DMS153 treated with DMSO at 0.1 percent for 48 hours (cell line): ENCODE results near the gene SKP1.
"Not testable (repeated sequence)": the region's sequence is repeated elsewhere in the genome, so short reads cannot be mapped to it uniquely, and the experiment has no call there.

ENCODE experiments used
- DNase-seq: peaks from one replicate; lab custom pipeline; 2025; ENCODE audit not compliant: unreplicated experiment; lab: John Stamatoyannopoulos, UW

The SKP1 gene

GRCh38 chr5:134177369-134178095, 782 bp upstream of the SKP1 start:
- DNase-seq = no peak

DNA sequence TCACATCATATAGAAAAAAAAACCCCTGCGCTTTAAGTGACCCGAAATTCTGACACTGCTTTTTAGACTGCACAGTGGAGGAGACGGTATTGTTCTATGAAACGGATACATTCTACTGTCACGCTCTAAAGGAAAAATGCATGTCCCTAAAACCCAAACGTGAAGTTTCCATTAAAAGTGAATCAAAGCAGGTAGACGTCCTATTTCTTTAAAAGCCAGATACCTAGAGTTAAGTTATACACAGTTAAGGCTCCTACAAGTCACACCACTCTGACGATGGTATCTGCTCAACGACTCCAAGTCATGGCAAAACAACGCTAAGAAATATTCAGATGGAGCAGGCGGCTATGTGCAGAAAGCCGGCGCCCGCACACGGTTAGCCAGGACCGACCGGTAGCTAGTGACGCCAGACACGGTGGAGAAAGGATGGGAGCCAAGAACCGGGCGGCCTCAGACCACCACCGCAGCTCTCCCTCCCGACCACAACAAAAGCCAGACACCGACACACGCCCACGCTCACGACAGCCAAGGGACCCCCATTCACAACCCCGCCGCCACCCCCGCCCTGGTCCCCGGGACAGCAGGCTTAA, 734 bp downstream of the SKP1 start:
- DNase-seq = no peak

- DNase-seq = no peak
Measured at GRCh38 chr5:134174841-134175839, 1.6 kb downstream of the SKP1 start.

- DNase-seq = no peak
Measured at GRCh38 chr5:134171972-134172371, 4.8 kb downstream of the SKP1 start.

DNA sequence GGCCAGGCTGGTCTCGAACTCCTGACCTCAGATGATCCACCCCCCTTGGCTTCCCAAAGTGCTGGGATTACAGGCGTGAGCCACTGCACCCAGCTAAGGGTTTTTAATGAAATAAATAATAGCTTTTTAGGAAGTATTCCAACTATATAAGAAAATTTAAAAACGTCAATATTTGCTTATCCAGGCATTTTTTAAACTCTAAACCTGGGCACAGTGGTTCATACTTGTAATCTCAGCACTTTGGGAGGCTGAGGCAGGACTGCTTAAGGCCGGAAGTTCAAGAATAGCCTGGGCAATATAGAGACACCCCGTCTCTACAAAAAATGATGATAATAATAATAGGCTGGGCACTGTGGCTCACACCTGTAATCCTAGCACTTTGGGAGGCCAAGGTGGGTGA, 14.2 kb downstream of the SKP1 start:
- no peak for DNase-seq

DNA sequence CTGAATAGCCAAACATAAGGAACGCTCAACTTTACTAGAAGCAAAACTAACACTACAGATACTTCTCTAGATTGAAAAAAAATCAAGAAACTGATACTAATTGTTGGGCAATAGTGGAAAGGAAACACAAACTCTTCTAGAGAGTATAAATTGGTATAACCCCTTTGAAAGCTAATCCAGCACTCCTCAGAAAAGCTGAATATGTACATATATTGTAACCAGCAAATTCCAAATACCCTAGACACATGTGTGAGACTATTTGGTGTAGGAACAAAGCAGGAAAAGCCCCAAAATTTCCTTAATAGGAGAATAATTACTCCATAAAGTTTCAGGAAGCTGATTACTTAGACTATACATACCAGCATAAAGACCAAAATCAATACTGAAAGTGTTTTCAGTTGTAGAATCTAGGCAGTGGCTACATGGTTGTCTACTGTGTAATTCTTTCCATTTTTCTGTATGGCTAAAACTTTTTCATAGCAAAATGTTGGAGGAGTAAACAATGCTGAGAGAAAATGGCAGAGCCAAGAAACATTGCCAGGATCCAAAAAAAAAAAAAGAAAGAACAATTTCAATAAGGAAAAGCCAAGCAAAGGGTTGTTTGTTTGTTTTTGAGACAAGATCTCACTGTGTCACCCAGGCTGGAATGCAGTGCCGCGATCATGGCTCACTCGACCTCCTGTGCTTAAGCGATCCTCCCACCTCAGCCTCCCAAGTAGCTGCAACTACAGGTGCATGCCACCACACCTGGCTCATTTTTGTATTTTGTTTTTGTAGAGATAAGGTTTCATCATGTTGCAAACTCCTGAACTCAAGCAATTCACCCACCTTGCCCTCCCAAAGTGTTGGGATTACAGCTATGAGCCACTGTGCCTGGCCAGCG, 15.0 kb downstream of the SKP1 start:
- DNase-seq = no peak

GRCh38 chr5:134153657-134154056, 23.1 kb downstream of the SKP1 start:
- no peak for DNase-seq

- DNase-seq = no peak
Measured at GRCh38 chr5:134153241-134153640, 23.5 kb downstream of the SKP1 start.

DNA sequence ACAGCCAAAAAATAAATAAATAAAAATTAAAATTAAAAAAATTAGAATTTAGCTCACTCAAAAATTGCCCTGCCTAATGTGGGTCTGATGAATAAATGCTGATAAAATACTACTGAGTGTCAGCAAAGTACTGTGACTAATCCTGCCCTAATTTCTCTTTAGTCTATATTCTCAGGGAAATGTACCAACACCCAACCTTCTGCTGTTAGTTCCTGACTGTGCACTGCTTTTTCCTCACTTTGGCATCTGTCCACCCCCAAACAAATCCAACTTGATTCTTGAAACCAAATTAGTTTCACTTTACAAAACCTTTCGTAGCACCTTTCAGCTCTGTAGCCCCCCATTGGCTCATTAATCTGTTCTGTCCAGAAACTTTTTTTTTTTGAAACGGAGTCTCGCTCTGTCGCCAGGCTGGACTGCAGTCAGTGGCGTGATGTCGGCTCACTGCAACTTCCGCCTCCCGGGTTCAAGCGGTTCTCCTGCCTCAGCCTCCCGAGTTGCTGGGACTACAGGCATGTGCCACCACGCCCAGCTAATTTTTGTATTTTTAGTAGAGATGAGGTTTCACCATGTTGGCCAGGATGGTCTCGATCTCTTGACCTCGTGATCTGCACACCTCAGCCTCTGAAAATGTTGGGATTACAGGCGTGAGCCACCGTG, 24.4 kb downstream of the SKP1 start:
- DNase-seq = not testable (repeated sequence)

- no peak for DNase-seq
Measured at GRCh38 chr5:134151723-134152122, 25.0 kb downstream of the SKP1 start.

- no peak for DNase-seq
Measured at GRCh38 chr5:134149571-134150303, 27.0 kb downstream of the SKP1 start.

DNA sequence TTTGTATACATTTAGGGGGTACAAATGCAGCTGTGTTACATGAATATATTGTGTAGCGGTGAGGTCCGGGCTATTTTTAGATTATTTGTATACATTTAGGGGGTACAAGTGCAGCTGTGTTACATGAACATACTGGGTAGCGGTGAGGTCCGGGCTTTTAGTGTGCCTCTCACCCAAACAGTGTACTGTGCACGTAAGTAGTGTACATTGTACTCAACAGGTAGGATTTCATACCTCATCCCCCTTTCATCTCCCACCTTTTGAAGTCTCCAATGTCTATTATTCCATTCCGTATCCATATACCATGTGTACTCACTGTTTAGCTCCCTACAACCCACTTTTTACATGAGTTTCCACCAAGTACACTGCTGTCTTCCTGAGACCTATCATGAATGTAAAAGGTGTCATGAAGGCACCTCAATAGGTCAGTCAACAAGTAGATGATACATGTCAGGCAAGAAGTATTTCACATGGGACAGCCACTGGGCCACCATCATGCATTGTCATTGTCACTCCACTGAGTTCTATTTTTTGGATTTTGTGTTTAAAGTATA, 27.7 kb downstream of the SKP1 start:
- DNase-seq = no peak

DNA sequence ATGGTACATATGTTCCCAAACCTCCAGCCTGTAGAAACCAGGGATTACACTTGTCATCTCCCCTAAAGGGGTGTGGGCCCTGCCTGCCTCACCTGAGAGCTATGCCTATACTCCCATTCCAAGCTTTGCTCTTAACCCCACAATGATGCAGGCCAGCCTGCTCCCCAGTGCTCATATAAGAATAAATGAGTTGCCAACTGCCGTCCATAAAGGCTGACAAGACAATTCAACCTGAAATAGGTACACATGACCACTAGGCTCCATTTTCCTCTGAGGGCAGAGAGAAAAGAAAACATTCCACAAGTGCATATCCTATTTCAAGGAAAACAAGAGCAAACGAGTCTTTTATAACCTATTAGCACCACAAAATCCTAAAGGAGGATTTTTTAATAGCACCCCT, 28.4 kb downstream of the SKP1 start:
- DNase-seq = no peak

- no peak for DNase-seq
Measured at GRCh38 chr5:134146651-134147518, 29.9 kb downstream of the SKP1 start.

DNA sequence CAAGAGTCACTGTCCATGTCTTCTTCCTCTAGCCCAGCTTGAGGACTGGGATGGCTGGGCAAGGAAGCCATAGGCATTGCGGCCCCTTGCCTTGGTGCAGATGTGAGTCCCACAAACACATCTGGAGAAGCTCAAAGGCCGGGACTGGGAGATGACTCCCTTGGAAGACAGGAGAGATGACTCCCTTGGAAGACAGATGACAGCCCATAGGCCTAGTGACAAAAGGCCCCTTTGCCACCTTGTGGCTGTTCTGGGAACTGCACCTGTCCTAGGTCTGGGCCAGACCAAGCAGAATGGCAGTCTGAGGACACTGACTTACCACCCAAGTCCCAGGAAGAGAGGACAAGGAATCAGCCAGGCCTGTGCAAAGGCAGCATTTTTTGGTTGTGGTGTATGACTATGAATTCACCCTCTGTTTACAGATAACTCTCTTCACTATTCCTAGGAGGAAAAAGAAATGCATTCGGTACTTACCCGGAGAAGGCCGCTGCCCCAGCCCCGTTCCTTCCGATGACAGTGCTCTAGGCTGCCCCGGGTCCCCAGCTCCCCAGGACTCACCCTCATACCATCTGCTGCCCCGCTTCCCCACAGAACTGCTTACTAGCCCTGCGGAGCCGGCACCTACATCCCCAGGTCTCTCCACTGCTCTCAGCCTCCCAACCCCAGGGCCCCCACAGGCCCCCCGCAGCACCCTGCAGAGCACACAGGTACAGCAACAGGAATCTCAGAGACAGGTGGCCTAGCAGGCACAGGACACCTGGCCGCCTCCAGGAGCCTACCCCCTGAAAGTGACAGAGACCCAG, 30.8 kb downstream of the SKP1 start:
- peak; percentile 5 for DNase-seq

- DNase-seq = no peak
Measured at GRCh38 chr5:134145041-134145757, 31.6 kb downstream of the SKP1 start.
